ENCODE measurements around the gene GNRH2.
"Not testable (repeated sequence)": the region's sequence is repeated elsewhere in the genome, so short reads cannot be mapped to it uniquely, and the experiment has no call there.

The GNRH2 gene

DNA sequence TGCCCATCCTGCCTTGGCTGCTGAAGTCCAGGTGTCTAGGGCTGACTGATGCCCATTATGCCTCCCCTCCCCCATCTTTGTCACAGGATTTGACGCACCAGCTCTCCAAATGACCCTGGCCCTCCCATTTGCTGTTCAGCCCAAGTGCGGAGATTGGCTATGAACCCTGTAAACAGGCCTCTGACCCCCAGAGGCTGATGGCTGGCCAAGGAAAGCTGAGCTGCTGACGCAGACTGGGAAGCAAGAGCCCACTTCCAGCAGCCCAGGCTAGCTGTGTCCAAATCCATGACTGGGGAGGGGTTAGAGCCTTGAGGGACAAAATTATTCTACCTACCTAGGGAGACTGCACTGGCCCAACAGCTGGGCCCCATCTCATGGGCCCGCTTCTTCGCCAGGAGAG is 797 bp upstream of the GNRH2 start:
- no peak for DNase-seq (ENCODE audit: low read depth)

GRCh38 chr20:3044336-3044965 is 1.0 kb downstream of the GNRH2 start:
- DNase-seq (ENCODE audit: low read depth), result no peak

GRCh38 chr20:3045042-3045815 is 1.8 kb downstream of the GNRH2 start:
- DNase-seq (ENCODE audit: low read depth), result no peak

GRCh38 chr20:3045816-3046676 is 2.6 kb downstream of the GNRH2 start, which contains the start of gene MRPS26:
Gene MRPS26 (plus strand): TSS chr20:3046052. CDS start chr20:3046069, 17 bp downstream.
- DNase-seq (ENCODE audit: low read depth), result peak; percentile 76

DNA sequence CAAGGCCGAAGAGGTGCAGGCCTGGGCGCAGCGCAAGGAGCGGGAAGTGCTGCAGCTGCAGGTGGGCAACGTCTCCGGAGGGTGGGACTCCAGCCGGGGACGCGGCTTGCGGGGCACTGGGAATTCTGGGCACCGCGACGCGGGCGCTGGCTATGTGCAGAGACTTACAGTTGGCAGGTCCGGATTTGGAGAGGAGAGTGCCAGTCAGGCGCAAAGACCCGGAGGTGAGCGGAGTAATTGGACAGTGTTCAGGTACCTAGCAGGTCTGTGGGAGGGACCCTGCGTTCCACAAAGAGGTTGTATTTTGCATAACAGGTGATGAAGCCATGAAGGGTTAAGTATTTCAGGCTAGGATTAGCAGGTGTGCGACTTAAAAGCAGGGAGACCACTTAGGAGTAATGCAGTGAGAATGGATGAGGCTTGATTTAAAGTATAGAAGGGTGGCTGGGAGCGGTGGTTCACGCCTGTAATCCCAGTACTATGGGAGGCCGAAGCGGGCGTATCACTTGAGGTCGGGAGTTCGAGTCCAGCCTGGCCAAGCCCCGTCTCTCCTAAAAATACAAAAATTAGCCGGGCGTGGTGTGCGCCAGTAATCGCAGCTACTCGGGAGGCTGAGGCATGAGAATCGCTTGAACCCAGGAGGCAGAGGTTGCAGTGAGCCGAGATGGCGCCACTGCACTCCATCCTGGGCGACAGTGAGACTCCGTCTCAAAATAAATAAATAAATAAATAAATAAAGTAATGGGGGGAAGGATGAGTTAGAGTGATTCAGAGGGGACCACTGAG is 3.4 kb downstream of the GNRH2 start:
- DNase-seq (ENCODE audit: low read depth), result no peak

GRCh38 chr20:3047486-3048419 is 4.3 kb downstream of the GNRH2 start:
- no peak for DNase-seq (ENCODE audit: low read depth)

DNA sequence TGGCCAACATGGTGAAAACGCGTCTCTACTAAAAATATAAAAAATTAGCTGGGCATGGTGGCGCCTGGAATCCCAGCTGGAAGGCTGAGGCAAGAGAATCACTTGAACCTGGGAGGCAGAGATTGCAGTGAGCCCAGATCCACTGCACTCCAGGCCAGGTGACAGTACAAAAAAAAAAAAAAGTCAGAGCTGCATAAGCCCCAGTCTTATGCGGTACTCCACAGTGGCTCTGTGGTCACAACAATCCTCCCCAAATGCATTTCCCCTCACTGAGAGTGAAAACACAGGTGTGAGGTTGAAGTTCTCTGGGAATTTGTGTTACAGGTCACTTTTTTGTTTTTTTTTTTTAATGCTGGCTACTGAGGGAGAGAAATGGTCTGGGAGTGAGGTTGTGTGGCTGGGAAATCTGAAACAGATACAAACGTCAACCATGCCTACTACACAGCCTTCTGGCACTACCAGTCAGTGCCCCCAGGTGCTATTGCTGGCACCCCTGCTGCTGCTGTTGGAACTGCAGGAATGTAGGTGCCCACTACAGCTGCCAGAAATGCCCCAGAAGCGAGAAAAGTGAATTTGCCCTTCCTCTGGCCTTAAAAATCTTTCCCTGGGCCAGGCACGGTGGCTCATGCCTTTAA is 8.1 kb downstream of the GNRH2 start:
- no peak for DNase-seq (ENCODE audit: low read depth)

DNA sequence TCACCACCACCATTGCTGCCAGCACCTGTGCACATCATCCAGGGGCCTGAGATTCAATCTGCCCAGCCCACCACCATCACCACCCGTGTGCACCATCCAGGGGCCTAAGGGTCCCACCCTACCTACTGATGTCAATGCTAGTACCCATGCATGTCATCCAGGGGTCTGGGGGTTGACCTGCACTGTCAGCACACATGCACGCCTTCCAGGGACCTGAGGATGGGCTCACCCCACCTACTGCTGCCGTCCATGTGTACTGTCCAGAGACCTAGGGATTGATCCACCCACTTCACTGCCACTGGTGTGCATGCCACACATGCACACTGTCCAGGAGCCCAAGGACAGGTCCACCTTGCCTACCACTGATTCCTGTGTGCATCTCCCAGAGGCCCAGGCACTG is 16.1 kb downstream of the GNRH2 start:
- no peak for DNase-seq (ENCODE audit: low read depth)

GRCh38 chr20:3064119-3064518 is 20.7 kb downstream of the GNRH2 start:
- DNase-seq (ENCODE audit: low read depth), result not testable (repeated sequence)

DNA sequence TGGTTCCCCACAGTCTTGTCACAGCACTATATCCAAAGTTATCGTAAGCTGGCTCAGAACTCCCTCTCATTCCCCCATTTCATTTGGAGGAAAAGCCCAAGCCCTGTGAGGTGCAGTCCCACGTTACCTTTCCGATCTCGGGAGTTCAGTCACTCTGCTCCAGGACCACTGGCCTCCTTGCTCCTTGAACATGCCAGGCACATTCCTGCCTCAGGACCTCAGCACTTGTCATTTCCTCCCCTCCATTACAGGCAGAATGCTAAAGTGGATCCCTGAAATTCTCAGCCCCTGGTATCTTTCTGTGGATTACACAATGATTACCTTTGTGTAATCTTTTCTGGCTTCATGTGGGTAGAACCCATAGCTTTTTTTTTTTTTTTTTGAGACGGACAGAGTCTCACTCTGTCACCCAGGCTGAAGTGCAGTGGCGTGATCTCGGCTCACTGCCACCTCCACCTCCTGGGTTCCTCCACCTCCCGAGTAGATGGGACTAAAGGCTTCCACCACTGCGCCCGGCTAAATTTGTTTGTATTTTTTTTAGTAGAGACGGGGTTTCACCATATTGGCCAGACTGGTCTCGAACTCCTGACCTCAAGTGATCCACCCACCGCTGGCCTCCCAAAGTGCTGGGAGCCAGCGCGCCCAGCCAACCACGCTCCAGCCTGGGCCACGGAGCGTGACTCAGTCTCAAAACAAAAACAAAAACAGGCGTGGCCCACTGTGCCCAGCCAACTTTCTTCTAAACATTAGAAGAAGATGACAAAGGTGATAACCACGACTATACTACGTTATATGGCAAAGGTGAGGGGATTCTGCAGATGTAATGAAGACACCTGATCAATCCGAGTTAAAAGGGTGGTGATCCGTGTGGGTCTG is 24.0 kb downstream of the GNRH2 start:
- no peak for DNase-seq (ENCODE audit: low read depth)

DNA sequence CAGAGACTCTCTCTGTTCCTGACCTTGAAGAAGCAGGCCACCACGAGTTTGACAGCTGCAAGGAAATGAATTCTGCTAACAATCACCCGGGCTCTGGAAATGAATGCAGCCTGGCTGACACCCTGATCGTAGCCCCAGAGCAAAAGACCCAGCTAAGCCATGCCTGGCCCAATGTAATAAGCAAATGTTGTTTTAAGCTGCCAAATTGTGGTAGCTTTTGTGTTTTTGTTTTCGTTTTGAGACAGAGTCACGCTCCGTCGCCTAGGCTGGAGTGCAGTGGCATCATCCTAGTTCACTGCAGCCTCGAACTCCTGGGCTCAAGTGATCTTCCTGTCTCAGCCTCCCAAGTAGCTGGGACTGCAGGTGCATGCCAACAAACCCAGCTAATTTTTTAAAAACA is 24.7 kb downstream of the GNRH2 start:
- DNase-seq (ENCODE audit: low read depth), result no peak

DNA sequence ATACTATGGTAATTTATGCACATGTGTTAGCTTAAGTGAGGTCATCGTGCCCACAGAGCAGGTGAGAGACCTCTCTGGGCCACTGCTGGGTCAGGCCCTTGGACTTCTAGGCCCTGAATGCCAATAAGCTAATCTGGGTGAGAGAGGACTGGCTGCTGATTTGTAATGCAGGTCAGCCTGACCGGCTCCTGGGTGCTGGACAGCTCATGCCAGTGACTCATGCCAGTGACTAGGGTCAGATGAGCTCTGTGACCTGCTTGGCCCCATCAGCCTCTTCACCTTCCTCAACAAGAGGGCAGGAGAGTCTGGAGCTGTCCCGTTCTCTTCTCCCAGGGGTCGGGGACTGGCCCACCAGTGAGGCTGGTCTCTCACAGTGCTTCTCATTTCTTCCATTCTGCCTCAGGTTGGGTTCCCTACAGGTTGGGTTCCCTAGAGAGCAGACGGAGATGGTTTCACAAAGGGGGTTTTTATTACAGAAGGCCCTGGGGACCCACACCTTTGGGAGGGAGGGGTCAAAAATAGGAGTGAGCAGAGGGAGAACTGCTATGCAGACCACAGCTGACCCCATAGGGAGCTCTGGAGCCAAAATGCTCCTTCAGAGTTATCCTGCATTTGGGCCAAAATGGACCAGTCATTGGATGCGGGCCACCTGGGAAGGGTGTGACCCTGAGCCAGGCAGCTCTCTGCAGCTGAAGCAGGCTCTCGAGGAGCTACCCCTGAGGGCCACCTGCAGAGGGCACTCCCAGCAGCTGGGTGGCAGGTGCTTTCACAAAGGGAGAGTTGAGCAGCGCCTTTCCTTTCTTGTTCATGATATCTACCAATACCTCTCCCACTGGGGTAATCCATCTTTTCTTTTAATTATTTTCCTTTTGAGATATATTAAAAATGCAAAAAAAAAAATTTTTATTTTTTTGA is 25.8 kb downstream of the GNRH2 start:
- no peak for DNase-seq (ENCODE audit: low read depth)

- no peak for DNase-seq (ENCODE audit: low read depth)
Observed at GRCh38 chr20:3070725-3071124, 27.3 kb downstream of the GNRH2 start.

DNA sequence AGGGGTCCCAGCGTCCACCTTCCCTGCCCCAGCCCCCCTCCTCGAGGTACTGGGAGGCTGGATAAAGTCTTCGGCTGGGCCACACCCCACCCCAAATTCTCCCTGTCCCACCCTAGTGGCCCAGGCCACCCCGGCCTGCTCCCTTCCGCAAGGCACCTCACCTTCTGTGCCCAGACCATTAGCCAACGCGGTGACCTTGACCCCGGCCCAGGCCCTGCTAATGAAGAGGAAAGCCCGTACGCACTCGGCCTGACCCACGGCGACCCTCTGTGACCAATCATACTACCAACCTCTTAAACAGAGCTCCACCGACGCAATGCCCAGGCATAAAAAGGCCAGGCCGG is 27.8 kb downstream of the GNRH2 start:
- no peak for DNase-seq (ENCODE audit: low read depth)

- peak; percentile 57 for DNase-seq (ENCODE audit: low read depth)
Observed at GRCh38 chr20:3071610-3072529, 28.4 kb downstream of the GNRH2 start, which contains the start of gene OXT. Gene OXT (plus strand): TSS chr20:3071620. CDS start chr20:3071656, 36 bp downstream.

GRCh38 chr20:3072530-3073250 is 29.3 kb downstream of the GNRH2 start:
- no peak for DNase-seq (ENCODE audit: low read depth)

Measured in activated T-cell treated with anti-CD3 and anti-CD28 coated beads for 24 hours (primary cell).